Activated naive CD4-positive, alpha-beta T cell treated with anti-CD3 and anti-CD28 coated beads, Interleukin-2, amount 50 U/mL, for 16 hours (primary cell): Measurements from ENCODE around the gene CRABP1.
"Not testable (repeated sequence)": the region's sequence is repeated elsewhere in the genome, so short reads cannot be mapped to it uniquely, and the experiment has no call there.

Source experiments
- DNase-seq: peaks from one replicate; pipeline ENCODE4 v3.0.0-alpha.2; 2020

CRABP1 gene

DNA sequence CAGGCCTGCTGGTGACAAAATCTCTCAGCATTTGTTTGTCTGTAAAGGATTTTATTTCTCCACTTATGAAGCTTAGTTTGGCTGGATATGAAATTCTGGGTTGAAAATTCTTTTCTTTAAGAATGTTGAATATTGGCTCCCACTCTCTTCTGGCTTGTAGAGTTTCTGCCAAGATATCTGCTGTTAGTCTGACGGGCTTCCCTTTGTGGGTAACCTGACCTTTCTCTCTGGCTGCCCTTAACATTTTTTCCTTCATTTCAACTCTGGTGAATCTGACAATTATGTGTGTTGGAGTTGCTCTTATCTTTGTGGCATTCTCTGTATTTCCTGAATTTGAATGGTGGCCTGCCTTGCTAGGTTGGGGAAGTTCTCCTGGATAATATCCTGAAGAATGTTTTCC lies 40.0 kb downstream of the CRABP1 start:
- DNase-seq, result not testable (repeated sequence)

DNA sequence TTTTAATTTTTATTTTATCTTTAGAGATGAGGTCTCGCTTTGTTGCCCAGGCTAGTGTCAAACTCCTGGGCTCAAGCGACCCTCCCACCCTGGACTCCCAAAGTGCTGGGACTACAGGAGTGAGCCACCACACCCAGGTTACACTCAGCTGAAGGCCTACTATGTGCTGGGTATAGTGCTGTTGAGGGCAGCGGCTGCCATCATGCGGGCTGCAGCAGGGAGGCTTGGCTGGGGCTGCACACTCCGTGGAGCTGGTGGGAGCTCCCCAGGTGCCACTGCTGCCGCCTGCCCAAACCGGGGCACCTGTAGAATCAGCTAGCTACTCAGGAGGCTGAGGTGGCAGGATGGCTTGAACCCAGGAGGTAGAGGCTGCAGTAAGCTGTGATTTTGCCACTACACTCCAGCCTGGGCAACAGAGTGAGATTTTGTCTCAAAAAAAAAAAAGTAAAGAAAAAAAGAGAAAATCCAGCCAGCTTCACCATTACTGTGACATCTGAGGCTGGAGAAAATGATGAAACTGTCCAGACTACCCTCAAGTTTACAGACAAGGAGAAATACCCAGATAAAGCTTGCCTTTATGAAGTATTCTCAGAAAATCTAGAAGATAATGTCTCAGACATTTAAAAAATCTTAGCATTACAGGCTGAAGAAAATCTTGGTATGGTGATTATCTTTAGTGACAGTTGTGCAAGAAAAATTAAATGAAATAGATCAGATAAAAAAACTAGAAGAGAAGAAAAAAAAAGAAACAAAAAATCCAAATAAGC lies 42.1 kb downstream of the CRABP1 start:
- DNase-seq, result no peak

DNA sequence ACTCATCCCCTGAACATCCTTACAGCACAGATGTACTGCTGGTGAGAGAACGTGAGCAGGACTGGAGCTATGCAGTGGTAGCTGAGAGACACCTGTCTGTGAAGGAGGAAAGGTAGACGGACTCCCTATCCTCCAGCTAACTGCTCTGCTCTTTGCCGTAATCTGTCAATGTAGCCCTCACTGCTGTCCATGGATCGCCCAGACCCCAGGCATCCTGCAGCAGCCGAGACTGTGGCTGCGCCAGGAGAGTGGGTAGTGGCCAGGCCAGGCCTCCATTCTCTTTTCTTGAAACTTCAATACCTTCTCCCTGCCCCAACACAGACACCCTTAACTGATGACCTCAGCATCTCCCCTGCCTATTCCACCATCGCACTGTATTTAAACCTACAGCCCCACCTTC lies 44.5 kb downstream of the CRABP1 start:
- no peak for DNase-seq

DNA sequence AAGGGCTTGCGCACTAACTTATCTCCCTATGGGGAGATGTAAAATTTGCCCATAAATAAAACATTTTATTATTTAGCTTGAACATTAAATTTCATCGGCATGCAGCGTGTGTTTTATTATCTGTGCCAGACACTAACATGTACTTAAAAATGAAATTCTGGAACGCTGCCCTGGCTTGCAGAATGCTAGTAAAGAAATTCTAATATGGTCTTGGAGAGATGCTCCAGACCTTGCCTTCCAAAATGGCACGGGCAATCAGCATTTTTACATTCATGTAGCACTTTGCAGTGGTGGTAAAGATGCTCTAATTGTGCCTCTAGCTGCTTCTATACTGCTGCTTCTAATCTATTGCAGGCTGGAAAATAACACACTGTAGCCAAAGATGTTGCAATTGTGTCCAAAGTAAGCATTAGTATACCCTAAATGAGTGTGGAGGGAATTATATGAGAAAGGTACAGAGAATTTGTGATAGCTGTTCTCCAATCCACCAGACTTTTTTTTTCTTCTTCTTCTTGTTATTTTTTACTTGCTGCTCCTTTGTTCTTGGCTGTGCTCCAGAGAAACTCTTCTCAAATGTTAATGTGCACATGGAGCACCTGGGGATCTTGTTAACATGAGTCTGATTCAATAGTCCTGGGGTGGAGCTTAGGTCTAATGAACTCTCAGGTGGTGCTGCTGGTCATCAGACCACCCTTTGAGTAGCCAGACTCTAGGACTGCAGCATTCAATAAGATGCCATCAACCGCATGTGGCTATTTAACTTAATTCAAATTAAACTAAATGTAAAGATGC lies 47.3 kb downstream of the CRABP1 start:
- no peak for DNase-seq

DNA sequence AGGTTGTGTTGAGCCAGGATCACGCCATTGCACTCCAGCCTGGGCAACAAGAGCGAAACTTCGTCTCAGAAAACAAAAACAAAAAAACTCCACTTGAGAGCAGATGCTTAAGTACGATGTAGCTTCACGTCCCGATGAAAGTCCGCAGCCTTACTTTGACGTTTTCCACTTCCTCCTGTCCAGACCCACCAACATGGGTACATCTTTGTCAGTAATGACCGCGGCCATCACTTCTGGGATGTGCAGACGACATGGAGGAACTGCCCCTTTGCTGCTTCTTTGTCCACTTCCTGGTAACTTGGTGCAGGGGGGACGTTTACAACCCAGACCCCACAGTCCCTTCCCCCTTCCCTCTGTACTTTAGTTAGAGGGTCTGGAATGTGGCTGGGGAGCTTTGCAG lies 48.7 kb downstream of the CRABP1 start:
- no peak for DNase-seq

DNA sequence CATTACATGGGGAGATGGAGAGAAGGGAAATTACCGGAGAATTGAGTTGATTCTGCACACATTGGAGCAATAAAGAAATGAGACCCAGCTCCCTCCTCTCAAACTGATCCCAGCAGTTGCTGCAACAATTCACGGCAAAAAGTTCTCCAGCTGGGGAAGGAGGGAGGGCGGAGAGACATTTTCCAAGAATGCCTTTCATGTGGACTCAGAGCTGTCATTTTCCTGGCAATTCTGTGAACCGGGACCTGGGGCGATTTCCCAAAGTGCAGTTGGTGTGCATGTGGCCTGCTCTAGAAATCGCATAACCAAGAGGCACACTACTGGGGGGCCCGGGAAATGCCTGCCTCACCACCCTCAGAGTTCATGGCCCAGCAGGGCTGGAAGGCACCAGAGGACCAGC lies 49.2 kb downstream of the CRABP1 start:
- no peak for DNase-seq

DNA sequence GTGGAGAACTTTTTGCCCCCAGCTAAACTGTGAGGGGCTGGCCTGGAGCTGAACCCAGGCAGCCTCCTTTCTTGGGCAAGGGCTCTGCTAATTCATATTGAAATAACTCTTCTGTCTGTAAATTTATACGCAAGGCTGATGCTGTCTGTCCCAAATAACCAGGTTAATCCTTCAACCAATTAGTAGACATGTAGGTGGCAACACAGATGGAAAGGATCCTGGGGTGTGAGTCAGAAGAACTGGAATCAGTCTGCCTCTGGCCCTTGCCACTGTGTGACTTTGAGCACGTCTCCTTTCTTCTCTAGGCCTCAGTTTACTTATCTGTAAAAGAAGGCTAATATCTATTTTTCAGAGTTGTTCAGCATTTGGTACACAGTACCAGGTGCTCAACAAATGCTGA lies 49.6 kb downstream of the CRABP1 start:
- DNase-seq, result no peak

DNA sequence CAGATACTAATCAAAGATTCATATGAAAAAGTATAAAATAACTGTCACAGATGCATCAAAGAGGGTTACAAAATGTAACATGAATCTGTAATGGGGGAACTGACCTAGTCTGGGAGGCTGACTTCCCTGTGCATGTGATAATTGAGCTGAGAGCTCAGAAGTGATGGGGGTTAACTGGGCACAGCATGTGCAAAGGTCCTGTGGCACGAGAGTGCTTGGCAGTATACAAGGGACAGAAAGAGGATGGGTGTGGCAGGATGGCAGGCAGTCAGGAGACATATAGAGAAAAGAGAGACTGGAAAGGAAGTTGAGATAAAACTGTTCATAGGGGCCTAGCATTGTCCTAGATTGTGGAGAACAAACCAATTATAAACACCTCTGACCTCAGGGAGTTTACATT lies 50.1 kb downstream of the CRABP1 start:
- DNase-seq, result no peak

DNA sequence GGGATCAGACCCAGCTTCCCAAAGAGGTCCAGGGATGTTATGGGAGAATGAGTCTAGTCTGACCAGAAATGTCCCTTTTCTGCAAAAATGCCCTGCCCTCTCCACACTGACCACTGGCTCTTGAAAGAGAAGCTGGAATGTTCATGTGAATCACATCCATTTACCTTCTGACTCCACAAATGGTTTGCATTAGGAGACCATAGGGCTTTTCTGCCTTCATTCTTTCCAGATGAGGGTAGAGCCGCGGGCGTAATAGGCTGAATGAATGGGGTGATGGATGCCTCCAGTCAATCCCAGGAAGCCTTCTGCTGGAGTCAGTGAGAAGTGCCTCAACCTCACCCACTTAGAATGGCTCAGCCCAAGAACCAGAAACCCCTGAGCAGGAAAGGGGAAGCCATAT lies 50.7 kb downstream of the CRABP1 start:
- no peak for DNase-seq

DNA sequence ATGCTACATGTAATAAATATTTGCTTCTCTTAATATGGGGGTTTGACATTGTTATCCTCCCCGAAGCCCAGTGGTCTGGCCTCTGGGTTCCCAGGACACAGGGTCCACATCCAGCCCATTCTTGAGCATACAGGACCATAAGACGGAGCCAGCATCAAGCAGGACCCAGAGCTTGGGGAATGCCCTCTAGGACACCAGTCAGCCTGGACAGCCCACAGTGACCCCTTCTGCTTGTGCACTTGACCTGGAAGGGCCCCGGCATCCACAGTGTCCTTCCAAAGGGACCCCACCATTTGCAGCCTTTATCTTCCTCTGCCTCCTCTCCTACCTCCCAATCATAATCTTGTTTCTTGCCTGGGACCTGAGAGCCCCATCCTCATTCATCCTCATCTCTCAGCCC lies 51.6 kb downstream of the CRABP1 start:
- DNase-seq, result no peak

DNA sequence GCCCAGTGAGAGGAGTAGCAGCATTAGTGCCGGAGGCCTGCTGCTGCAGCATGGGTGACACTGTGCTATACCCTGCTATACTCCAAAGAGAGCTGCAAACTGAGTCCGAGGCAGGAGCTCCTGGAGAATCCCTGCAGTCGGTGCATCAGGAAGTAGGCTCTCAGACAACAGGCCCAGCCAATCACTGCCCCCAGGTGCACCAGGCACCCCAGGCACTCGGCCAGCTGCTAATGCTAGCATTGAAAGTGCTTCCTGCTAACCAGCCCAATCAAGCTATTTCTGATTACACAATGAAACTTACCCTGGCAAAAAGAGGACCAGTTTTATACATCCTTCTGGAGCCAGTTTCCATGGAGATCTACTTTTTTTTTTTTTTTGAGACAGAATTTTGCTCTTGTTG lies 52.3 kb downstream of the CRABP1 start:
- DNase-seq, result no peak

DNA sequence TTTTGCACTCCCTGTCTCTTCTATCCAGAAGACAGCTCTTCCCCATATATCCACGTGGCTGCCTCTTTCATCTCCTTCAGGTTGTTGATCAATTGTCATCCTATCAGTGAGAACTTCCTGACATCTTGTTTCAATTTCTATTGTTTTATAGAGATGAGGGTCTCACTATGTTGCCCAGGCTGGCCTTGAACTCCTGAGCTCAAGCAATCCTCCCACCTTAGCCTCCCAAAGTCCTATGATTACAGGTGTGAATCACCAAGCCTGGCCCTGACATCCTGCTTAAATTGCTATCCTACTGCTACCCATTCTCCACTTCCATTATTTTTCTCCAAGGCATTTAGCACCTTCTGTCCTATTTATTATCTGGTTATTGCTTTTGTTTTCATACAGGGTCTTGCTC lies 53.0 kb downstream of the CRABP1 start:
- DNase-seq, result no peak

DNA sequence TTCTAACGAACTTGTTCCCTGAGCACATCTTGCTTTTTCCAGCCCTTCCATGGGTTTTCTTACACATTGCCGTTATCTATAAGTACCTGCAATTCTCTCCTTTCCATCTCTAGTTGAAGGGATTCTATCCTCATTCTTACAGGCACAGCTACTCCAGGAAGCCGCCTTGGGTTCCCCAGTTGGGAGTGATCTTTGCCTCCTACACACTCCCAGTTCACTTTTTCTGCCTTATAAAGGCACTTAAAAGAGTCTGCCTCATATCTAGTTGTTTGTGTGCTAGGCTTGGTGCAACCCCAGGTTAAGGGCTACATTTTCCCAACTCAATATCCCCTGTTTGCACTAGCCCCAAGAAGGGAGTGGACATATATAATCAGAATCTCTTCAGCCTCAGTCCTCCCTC lies 53.9 kb downstream of the CRABP1 start:
- no peak for DNase-seq

DNA sequence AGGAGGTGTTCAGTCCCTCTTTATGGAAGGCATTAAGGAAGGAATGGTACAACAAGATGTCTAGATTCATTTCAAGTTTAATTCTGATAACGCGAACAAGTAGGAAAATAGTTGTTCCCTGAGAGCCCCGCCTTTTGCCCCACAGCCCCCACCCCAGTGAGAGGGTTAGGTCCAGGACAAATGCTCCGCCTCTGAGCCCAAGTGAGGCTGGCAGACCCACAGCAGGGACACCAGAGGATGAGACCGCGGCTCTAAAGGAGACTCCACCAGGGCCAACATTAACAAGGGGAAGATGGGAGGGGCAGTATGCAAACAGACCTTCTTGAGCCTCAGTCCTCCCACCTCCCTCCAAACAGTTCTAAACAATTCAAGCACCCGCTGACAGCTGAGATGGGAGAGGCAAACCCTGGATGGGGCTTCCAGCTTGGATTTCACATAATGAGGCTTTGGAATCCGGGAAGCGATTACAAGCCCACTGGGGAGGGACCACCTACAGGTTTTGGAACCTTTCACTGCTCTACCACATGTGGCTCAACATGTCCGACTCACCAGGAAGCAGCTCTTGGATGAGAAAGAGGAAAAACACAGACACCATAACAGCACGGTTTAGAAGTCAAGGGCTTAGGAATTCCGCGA lies 54.9 kb downstream of the CRABP1 start:
- no peak for DNase-seq

DNA sequence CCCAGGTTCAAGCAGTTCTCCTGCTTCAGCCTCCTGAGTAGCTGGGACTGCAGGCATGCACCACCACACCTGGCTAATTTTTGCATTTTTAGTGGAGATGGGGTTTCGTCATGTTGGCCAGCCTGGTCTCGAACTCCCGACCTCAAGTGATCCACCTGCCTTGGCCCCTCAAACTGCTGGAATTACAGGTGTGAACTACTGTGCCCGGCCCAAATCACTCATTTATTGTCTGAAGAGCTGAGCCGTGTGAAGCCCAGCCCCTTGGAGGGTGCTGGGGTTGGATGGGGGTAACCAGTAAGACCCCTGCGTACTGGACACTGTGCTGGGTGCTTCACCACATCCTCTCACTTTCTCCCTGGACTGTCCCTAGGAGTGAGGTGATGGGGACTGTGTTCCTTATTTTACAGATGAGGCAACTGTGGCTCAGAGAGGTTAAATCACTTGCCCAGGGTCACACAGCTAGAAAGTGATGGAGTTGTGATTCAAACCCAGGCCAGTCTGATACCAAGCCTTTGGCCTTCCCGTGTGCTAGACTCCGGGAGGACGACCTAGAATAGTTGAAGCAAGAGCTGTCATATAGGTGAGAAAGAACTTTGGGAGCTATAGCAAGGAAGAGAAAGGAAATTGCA lies 56.1 kb downstream of the CRABP1 start:
- no peak for DNase-seq

DNA sequence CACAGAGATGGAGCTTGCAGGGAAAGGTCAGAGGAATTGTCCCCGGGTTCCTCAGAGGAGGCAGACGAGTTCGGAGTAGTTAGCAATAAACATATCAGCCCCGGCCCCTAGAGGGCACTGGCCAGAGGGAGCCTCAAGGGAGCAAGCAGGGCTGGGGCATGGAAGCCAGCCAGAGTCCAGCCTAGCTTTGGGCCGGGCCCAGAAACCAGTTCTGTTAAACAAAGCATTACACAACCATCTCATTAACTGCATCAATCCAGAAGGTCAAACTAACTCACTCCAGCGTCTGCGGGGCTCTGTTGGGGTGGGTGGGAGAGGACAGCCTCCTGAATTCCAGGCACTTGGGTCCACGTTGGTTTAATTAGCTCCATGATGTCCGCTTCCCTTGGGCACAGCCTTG lies 56.8 kb downstream of the CRABP1 start:
- DNase-seq, result no peak

DNA sequence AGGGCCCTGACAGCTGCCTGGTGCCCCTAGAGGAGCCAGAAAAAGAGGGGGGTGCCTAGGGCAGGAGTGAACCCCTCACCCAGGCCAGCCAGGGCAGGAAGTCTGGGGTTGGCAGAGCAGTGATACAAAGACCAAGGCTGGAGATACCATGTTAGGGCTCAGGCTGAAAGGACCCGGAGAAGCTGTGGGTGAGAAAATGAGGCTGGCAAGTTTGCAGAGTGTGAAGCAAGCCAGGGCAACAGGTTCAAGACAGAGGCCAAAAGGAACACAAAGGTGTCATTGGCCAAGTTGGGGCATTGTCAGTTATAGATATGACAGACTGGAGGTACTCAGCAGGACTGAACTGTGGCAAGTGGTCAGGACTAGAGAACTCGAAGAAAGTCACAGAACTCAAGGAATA lies 57.2 kb downstream of the CRABP1 start:
- DNase-seq, result no peak
